Panc1 (cell line): ENCODE data around the gene IFRD1.

Source experiments
- CTCF ChIP-seq: fragments of 450-650 bp; IDR thresholded peaks from 2 replicates; pipeline ENCODE4 v1.5.1; 2017; ENCODE audit warnings: mild to moderate bottlenecking
- POLR2AphosphoS5 ChIP-seq: IDR thresholded peaks from 2 replicates; pipeline ENCODE4 v1.6.1; 2012; ENCODE audit warnings: mild to moderate bottlenecking, low read depth, low read length, moderate library complexity
- REST ChIP-seq, 2 experiments: IDR thresholded peaks; 2 replicates each; pipeline ENCODE4 v1.6.1; 2011 to 2012; ENCODE audit warnings: low read depth in 2 of 2, control low read depth in 1 of 2, low read length in 1 of 2, mild to moderate bottlenecking in 1 of 2, moderate library complexity in 1 of 2; ENCODE audit not compliant: insufficient read depth in 1 of 2
- SIN3A ChIP-seq: IDR thresholded peaks from 2 replicates; pipeline ENCODE4 v1.6.1; 2012; ENCODE audit warnings: low read depth, mild to moderate bottlenecking, low read length, moderate library complexity, borderline replicate concordance; ENCODE audit not compliant: insufficient read depth
- TCF7L2 ChIP-seq: IDR thresholded peaks from 2 replicates; pipeline ENCODE4 v1.6.1; 2011; ENCODE audit warnings: mild to moderate bottlenecking, low read depth, low read length, inconsistent platforms

- TF ChIP-seq CTCF (no peak), POLR2AphosphoS5 (no peak), SIN3A (no peak), REST (IDR thresholded peaks at IDR 0.05; ENCODE audit: insufficient read depth in 1 of 2, low read depth in 2 of 2, low read length in 1 of 2) (no peak), TCF7L2 (no peak)
Observed at GRCh38 chr7:112444505-112444904, 5.8 kb upstream of the IFRD1 start.
